ENCODE results near the gene RFC3. TPM values are rescaled to one million over a fixed set of nuclear protein-coding genes. Genes with fewer than 3 reads are reported as not detected.

RFC3 gene
- 7.9 and 35.2 TPM in 2 replicates for total RNA-seq

GRCh38 chr13:33817901-33818706 lies at the start of gene RFC3:
Gene RFC3, plus strand, starts transcription at chr13:33818149. Its CDS starts 30 bp downstream, at chr13:33818179.

Measured in uterine smooth muscle cell (primary cell).